CD4-positive, alpha-beta T cell treated with Interleukin-12 subunit alpha and Interleukin-12 subunit beta, for 1 hour (primary cell): Measurements from ENCODE around the gene CSRNP3.

Source experiments
- DNase-seq: peaks from one replicate; pipeline ENCODE4 v3.0.0-alpha.2; 2020

Gene CSRNP3, protein sequence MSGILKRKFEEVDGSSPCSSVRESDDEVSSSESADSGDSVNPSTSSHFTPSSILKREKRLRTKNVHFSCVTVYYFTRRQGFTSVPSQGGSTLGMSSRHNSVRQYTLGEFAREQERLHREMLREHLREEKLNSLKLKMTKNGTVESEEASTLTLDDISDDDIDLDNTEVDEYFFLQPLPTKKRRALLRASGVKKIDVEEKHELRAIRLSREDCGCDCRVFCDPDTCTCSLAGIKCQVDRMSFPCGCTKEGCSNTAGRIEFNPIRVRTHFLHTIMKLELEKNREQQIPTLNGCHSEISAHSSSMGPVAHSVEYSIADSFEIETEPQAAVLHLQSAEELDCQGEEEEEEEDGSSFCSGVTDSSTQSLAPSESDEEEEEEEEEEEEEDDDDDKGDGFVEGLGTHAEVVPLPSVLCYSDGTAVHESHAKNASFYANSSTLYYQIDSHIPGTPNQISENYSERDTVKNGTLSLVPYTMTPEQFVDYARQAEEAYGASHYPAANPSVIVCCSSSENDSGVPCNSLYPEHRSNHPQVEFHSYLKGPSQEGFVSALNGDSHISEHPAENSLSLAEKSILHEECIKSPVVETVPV

DNA sequence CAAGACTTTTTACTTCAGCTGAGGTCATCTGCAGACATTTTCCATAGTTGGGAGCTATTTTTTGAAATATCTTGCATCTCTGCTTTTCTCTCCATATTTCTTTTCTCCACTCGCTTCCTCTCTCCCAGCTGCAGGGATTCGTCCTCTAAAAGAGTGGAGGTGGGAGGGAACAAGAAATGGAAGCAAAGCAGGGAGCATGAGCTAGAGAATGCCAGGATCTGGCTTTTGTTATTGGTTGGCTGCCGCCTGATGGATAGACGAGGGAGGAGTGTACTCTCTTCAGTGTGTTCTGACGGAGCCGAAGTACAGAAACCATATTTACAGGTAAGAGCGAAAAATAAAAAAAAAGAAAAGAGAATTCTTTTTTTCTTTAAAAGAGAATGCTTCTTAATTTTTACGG is at the start of gene CSRNP3:
CSRNP3 (plus strand) TSS at position 282 of the 400 bp plus-strand sequence. CDS start 125,368 bp downstream, outside the sequence.
- DNase-seq = no peak

DNA sequence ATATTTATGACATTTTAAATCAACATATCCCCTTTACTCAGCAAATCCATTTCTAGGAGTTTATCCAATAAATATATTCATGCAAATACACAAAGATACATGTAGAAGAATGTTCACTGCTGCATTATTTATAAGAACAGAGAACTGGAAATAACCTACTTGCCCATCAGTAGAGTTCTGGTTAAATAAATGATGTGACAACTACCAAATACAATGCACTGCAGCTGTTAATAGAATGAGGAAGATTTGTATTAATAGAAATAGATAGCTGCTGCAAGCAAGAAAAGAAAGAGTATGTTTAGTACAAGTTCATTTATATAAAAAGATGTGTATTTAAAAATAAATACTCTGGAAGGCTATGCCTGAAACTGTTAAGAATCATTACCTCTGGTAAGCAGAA is 49.3 kb upstream of the CSRNP3 start:
- DNase-seq = no peak

DNA sequence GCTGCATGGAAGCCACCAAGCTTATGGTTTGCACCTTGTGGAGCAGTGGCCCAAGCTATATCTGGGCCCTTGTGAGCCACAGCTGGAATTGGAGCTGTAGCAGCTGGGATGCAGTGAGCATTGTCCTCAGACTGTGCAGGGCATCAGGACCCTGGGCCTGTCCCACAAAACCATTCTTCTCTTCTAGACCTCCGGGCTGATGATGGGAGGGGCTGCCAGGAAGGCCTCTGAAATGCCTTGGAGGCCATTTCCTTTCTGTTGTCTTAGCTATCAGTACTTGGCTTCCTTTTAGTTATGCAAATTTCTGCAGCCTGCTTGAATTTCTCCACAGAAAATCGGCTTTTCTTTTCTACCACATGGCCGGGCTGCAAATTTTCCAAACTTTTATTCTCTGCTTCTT is 46.4 kb upstream of the CSRNP3 start:
- DNase-seq = no peak

DNA sequence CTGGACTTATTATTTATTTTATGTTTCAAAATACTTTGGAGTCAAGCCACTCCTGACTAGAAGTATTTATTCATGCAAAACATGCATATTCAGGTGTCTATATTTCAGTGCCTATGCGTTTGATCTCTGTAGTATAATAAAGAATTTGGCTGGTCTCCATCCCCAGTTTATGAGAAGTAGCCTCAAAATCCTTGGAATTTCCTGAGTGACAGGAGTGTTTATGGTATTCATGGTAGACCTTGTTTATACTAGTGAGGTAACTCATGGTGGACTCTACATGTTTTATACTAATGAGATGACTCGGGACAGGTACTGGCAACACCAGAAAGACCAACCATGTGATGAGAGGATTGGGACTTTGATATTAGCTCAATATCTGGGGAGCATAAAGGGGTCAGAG is 43.9 kb upstream of the CSRNP3 start:
- no peak for DNase-seq

DNA sequence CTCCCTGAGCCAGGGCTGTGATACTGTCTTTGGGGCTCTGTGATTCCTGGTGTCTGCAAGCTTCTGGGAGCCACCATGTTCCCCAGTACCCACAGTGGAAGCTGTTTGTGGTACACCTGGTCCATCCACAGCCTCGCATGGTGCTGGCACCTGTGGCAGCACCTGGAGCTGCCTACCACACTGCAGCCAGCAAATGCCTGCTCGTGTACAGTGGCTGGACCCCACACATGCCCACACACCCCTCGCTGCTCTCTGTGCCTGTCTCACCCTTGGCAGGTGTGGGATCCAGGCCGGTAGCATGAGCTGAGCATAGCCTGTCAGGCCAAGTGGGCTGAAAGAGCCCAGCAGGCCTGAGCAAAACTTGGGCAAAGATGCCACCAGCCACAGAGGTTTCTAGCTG is 41.8 kb upstream of the CSRNP3 start:
- no peak for DNase-seq

DNA sequence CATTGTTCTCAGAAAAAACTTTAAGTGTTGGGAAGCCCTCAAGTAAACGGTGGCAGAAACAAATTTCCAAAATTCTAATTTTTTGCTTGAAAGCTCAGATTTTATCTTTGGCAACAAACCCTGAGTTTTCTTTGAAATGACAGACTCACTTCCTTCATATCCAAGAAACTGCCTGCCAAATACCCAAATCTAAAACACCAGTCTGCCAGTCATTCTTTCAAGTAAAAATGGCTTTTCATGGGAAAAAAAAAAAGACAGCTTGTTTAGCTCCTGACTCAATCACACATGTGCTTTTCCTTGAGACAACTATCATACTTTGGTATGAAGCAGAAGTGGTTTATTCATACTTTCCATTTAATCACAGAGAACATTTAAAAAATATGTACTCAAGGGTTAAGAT is 40.6 kb upstream of the CSRNP3 start:
- DNase-seq = no peak

DNA sequence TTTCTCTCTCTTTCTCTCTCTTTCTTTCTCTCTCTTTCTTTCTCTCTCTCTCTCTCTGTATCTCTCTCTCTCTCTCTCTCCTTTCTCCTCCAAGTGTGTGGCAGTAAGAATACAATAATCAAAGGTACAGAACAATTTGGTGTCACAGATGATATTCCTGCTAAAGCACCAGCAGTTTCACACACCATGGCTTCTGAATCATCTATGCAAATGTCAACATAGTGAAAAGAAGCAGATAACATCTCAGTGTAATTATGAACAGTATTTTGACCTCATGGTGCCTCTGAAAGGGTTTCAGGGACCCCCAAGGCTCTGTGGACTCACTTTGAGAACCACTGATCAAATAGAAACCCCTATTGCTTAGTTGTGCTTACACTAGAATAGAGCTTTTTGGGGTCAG is 38.5 kb upstream of the CSRNP3 start:
- DNase-seq = no peak

DNA sequence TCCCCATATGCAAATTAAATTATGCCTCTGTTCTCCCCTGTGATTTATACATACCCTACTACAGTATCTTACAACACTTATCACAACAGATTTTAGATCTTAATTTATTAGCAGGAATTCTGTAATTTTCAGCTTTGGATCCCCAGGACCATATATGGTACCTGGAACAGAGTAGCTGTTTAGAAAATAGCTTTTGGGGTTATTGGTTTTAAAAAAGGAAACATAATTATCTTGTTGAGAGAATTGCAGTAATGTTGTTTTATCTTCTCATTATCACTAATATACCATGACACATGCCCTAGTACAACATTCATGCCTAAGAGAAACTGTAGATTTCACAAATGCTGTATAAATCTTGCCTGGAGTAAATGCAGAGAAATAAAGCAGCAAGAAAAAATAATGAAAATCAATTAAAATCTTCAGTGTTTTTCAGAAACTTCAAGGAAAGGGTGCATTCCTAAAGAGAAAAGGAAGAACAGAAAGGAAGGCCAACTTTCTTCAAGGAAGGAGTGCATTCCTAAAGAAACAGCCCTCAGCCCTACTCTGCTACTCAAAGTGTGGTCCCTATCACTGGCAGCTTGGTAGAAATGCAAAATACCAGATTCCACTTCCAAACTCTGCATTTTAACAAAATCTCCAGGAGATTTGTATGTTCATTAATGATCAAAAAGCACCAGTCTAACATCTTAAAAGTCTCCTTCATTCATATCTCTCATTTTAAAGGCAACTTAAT is 37.1 kb upstream of the CSRNP3 start:
- no peak for DNase-seq

DNA sequence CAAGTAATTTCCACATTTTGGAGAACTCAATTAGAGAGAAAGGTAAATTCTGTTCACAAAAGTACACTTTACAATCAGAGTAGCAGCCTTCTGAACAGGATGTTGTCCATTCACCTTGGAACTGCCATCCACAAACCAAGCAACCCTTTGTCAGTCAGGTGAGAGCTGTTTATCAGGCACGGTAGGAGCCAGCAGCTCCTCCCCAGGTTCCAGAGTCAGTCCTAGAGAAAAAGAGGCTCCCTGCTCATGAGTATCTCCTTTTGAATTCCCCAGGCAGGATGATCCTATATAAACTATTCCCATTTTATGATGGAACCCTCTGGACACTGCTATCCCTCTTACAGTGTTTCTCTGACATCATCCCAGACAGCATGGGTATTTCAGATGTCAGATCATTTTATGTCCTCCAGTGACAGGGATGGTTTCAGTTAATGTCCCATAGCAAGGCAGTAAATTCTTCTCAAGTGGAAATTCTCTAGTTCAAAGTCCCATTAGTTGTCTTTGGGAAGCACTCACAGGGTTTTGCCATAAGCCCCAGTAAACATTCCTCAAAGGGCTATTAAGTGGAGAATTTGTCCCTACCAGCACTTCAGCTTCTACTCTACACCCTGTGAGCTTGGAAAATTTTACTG is 34.5 kb upstream of the CSRNP3 start:
- no peak for DNase-seq

DNA sequence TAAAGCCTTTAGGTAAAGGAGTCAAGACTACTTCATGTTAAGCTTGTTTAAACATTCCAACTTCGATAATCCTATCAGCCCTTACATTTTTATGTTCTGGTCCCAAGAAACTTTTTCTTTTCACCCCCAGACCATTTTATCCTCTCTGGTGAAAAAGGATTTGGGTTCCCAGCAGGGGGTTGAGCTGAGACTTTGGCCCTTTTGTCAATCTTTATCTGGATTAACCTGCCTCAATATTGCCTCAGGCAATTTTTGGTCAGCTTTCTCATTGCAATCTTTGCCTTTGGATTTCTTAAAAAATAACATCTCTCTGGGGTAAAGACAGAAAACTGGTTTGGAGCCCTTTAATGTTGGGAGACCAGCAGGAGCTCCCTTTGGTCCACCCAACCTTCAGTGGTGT is 33.9 kb upstream of the CSRNP3 start:
- DNase-seq = no peak

DNA sequence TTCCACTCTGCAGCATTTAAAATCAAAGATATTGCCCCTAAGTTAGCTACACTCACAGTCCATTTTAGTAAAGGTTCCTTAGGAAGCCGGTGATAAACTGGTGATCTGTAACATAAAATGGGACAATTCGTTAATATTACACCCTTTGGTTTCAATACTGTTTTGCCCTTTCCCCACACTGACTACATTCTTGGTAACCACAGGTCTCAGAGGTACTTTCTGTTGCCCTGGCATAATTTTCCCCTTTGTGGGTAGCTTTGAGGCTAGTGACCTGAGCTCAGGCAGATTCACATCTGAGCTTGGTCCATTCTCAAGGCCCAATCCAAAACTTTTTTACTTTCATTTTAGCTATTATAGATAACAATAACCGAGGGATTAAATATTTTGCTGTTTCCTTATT is 32.9 kb upstream of the CSRNP3 start:
- DNase-seq = no peak

DNA sequence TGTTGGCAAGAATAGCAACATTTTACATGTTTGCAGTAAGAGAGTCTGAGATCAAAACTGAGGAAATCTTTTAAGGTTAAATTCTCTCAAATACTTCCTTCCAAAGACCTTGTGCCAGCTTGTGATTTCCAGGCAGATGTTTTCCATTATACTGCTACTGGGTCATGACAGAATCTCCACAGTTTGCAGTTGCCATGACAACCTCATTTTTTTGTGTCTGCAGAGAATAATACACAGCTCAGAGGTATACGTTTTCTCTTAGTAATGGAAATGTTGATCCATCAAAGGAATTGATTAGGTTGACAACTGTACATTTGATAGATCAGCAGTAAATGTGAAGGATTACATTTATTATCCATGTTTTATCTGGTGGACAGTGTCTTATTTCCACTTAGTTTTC is 29.1 kb upstream of the CSRNP3 start:
- peak; percentile 2 for DNase-seq

DNA sequence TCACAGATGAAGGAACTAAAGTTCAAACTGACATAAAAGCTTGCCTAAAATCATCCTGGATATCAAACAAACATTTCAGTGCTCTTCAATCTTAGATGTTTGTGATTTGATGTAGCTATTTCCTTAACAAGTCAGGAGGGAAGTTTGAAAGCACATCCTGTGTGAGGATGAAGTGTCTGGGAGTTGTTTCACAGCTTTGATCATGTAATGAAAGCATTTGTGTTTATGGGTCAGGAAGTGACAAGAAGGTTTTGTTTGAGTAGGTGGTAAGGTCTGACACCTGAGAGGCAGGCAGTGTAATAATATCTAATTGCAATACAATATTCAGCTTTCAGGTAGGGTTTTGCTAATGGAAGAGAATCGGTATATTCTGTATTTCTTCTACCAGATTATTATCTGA is 26.0 kb upstream of the CSRNP3 start:
- no peak for DNase-seq

DNA sequence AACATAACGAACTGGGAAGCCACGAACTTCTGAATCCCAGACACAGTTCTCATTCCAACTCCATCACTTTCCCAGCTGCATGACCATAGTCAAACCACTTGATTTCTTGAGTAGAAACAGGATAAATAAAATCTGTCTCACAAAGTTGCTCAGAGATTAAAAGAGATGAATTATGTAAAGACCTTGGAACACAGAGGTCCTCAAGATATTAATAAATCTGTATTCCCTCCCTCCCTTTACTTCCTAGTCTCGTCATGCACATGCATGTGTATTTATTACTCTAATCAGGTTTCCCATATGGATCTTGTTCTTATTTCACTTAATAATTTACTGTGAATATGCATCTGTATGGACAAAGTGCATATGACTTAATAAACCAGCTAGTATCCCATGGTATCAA is 21.1 kb upstream of the CSRNP3 start:
- no peak for DNase-seq

DNA sequence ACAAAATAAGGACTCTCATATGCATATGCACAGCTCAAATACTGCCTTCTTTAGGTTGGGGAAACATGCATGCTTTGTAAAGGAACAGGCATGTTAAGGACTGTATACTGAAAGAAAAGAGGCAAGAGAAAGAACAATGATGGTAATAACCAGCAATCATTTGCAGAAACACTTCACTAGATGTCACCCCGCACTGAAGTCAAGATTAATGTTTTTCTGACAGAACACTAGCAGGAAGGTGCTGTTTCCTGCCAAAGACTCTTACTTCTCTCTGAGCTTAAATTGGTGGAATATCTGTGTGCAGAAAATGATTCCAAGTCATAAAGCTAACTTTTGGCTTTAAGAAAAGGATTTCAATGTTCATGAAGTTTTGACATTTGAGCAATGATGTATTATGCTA is 19.3 kb upstream of the CSRNP3 start:
- DNase-seq = no peak

DNA sequence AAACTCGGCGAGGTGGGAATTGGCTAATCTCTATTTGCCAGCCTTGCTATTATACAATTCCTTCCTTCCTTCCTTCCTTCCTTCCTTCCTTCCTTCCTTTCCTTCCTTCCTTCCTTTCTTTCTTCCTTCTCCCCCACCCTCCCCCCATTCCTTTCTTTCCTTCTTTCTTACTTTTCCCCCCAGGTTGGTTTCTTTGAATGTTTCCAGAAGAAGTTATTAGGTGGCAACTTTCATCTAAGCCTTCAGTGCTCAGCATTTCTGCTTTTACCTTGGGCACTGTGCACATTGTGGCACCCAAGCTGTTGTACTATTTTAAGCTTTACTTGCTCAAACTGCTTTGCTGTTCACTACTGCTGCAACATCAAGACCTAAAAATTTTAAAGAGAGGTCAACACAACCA is 17.2 kb upstream of the CSRNP3 start:
- DNase-seq = no peak

DNA sequence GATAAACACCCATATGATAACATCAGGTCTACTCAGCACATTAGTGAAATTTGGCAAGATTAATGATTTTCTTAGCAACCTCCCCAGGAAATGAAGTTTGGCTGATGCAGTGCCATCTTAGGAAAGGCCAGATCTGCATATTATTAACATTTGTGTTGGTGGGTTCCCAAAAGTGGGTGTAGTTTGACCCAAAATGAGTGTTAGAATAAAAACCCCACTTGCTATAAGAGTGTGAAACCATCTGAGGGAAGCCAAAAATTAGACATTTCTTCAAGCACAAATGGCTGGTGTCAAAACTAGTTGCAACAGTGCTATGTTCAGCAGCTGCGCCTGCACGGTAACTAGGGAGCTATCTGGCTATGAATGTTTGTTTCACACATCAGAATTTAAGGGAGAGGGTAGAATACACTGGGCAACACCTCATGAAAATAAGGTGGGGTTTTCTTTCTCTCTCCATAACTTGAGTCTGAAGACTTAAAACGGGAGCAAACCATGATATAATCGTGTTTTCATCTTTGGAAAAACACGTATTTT is 15.9 kb upstream of the CSRNP3 start:
- no peak for DNase-seq

DNA sequence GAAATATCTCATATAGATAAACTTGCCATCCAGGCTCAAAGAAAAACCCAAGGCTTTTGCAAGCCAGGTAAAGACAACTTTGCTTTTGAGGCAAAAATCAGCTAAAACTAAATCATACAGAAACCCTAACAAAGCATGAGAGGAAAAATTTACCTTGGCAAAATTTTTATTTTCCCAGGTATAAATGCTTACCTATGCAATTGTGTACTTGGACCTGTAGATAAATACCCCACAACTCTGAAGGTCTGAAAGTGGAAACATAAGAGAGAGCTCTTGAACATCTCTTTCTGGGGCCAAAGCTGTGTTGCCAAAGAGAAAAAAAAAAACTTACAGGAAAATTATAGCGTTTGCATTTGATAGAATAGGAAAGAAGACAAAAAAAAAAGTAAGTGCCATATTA is 14.6 kb upstream of the CSRNP3 start:
- no peak for DNase-seq

DNA sequence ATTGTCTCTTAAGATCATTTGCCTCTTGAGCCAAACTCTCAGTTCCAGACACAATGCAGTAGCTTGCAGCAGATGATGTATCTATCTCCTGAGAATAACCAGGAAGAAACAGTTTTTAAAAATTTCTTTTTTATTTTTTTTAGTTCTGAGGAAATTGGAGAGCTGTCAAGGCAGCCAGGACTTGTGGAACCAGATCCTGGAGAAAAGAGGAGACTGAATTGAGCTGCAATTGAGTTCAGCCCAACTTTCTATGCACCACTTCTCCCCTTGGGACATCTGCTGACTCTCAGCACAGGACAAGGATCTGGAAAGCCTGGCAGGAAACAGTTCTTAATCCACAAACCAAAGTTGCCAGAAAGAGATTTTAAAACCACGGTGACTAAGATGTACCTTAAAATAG is 13.5 kb upstream of the CSRNP3 start:
- DNase-seq = no peak

DNA sequence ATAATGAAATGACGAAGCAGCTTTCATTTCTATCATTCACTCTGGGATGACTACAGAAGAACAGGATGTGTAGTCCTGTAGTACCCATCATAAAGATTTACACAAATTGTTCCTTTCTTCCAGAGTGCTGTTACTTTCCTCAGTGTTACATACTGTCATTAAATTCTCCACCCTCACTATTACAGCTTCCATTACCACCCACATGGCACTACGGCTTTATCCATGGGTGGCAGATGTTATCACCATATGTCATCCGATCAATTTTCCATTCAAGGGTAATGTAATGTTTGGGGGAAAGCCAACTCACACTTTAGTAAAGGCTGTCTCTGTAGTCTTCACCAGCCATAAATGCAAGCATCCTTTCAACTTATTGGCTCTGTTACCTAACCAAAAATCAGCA is 7.1 kb upstream of the CSRNP3 start:
- DNase-seq = no peak

DNA sequence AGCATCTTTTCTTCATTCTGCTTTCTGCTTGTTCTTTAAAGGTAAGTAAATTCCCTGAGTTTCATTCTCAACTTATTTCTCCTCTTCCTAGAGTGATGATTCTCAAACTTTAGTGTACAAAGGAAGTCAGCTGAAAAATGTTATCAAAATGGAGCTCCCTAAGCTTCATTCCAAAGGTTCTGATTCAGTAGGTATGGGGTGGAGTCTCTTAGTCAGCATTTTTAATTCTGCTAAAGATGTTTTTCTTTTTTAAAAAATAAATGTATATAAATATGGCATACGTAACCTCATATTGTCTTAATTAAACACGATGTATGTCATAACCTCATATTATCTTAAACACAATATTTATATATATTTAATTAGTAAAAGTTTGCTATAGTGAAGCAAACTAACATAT is 3.1 kb upstream of the CSRNP3 start:
- no peak for DNase-seq

DNA sequence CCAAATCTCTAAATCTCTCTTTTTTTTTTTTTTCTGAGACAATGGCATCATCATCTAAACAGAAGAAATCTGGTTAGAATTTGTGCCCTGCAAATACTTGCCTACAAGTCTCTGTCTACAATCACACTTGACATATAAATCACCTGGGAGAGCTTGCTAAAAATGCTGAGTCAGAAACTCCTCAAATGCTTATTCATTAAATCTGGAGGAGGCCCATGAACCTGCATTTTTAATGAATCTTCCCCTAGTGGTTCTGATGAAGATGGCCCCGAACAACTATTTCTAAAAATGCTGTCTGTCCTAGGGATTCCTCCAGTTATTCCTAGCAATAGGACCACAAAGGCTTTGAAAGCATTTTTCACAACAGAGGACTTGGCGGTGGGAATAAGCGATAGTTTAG is 1.6 kb upstream of the CSRNP3 start:
- no peak for DNase-seq

DNA sequence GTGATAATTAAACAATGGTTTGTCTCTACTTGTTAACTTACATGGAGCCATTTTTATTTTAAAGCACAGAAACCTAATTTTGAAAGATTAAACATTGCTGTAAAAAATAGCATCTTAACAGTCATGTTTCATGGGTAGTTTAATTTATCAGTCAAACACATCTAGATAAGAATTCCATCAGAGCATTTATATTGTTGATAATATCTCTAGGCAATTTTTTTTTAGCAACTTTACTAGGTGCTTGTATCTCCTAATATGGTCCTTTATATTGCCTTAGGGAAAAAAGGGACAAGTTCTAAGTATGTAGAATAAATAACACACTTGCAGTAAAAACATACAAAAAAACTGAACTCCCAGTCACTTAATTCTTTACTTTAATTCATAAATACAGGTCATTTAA is 863 bp downstream of the CSRNP3 start:
- DNase-seq = no peak
